ENCODE results near the gene NTSR1. TPM values are rescaled to one million over a fixed set of nuclear protein-coding genes. Genes with fewer than 3 reads are reported as not detected.
A peak's percentile ranks its signal among the peaks of the same experiment; 100 is the strongest.

NTSR1 gene
- total and polyA plus RNA-seq, 11 donors, result 0.01 to 0.32 (median 0.07) TPM; not detected in 7

DNA sequence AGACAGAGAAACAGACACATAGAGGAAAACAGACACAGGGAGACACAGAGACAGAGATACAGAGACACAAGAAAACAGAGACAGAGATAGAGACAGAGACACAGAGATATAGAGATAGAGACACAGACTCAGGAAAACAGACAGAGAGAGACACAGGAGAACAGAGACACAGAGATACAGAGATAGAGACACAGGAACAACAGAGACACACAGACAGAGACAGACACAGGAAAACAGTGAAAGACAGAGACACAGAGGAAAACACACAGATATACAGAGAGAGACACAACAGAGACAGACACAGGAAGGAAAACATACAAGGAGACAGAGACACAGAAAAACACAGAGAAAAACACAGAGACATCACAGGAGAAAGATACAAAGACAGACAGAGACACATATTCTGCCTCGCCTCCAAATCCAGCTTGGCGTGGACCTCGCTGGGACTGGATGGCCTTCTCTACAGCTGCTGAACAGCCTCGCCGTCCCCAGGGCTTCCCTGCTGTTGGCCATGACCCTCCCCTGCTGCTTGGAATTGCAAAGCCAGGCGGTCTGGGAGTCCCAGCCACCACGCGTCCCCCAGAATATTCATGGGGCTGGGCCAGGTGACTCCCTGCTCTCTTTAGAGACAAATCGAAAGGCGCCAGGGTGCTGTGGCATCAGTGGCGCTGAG lies 36.8 kb downstream of the NTSR1 start:
- ATAC-seq, result no peak
- TF ChIP-seq CTCF (IDR thresholded peaks at IDR 0.05) (no peak), POLR2A (IDR thresholded peaks at IDR 0.05) (no peak)

DNA sequence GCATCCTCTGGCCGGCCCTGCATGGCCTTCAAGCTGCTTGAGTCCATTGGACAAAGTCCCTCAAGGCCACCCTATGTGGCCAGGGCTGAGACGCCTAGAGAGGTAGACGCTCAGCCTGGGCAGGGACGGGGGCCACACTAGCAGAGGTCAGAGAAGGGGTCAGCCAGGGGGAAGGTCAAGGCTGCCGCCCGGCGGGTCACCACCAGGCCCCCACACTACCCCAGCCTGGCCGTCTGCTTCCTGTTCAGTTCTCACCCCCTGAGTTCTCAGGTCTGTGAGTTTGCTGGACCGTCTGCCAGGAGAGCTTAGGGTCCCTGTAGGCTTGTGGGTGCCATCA lies 37.3 kb downstream of the NTSR1 start:
- DNase-seq (peak in 3 of 5 donors; percentile 13 to 60 (median 14)), ATAC-seq (no peak)
- 84 to 90% (median 86%) methylated on average over 7 to 9 of the region's 9 CpGs for WGBS, 4 donors
- TF ChIP-seq POLR2A (IDR thresholded peaks at IDR 0.05) (no peak), CTCF (IDR thresholded peaks at IDR 0.05) (no peak)
- no peaks in the 10 kb centered on the region for H3K9me3 ChIP-seq
- H3K27ac ChIP-seq, result no peak overlapping the region
- peaks cover 0 to 47% (median 6%) of the 10 kb centered on the region in 9 donors for H3K27me3 ChIP-seq
- intact Hi-C loops (cut with DNase I), result no loop called here
- H3K4me3 ChIP-seq, result no peak overlapping the region
- H3K36me3 ChIP-seq, result no peaks in the 10 kb centered on the region
- peaks cover 0 to 16% (median under 1%) of the 10 kb centered on the region in 12 donors for H3K4me1 ChIP-seq

More for the DNA sequence above, 36.8 kb downstream of the NTSR1 start:
- Histone ChIP-seq H3K27ac (no peak overlapping the region), H3K36me3 (no peaks in the 10 kb centered on the region), H3K4me1 (peaks cover 0 to 21% (median 5%) of the 10 kb centered on the region in 12 donors), H3K9me3 (no peaks in the 10 kb centered on the region), H3K27me3 (peaks cover 0 to 52% (median 10%) of the 10 kb centered on the region in 9 donors), H3K4me3 (no peak overlapping the region)
- peak in 1 of 5 donors; percentile 7 for DNase-seq
- 69 to 71% (median 71%) methylated on average over 11 of the region's 11 CpGs for WGBS, 4 donors
- intact Hi-C loops (cut with DNase I), result no loop called here

GRCh38 chr20:62748311-62748710 lies 39.7 kb downstream of the NTSR1 start:
- Histone ChIP-seq H3K4me1 (peaks cover 0 to 14% (median 0%) of the 10 kb centered on the region in 12 donors), H3K4me3 (no peak overlapping the region), H3K36me3 (no peaks in the 10 kb centered on the region), H3K27me3 (peaks cover 0 to 34% (median 4%) of the 10 kb centered on the region in 9 donors), H3K27ac (no peak overlapping the region), H3K9me3 (no peaks in the 10 kb centered on the region)
- TF ChIP-seq POLR2A (IDR thresholded peaks at IDR 0.05) (no peak), CTCF (IDR thresholded peaks at IDR 0.05) (no peak)
- no peak for DNase-seq
- 63 to 92% (median 82%) methylated on average over 2 of the region's 2 CpGs for WGBS, 4 donors
- intact Hi-C loops (cut with DNase I), result no loop called here
- no peak for ATAC-seq

- DNase-seq (peak in 2 of 5 donors; percentile 4 to 9), ATAC-seq (no peak)
- Histone ChIP-seq H3K4me3 (no peak overlapping the region), H3K9me3 (no peaks in the 10 kb centered on the region), H3K27ac (no peak overlapping the region), H3K4me1 (peaks cover 0 to 5% (median 0%) of the 10 kb centered on the region in 12 donors), H3K36me3 (no peaks in the 10 kb centered on the region), H3K27me3 (peaks cover 0 to 40% (median 2%) of the 10 kb centered on the region in 9 donors)
- intact Hi-C loops (cut with DNase I), result no loop called here
- WGBS, 4 donors, result 74 to 76% (median 76%) methylated on average over 27 of the region's 27 CpGs
- TF ChIP-seq POLR2A (IDR thresholded peaks at IDR 0.05) (no peak), CTCF (IDR thresholded peaks at IDR 0.05) (no peak)
Observed at GRCh38 chr20:62749851-62750445, 41.3 kb downstream of the NTSR1 start.

Data from heart left ventricle (tissue), 16 donors.